ENCODE results near the gene KCNC3.

The KCNC3 gene

GRCh38 chr19:50327013-50327412 is 2.2 kb downstream of the KCNC3 start:
- no peak for DNase-seq

GRCh38 chr19:50326101-50326664 is 3.0 kb downstream of the KCNC3 start:
- no peak for DNase-seq

GRCh38 chr19:50325310-50326100 is 3.7 kb downstream of the KCNC3 start:
- peak; percentile 70 for DNase-seq

GRCh38 chr19:50324331-50324730 is 4.8 kb downstream of the KCNC3 start:
- DNase-seq: no peak

- DNase-seq: no peak
These were observed 5.4 kb downstream of the KCNC3 start for GRCh38 chr19:50323782-50324133.

- no peak for DNase-seq
These were observed 6.0 kb downstream of the KCNC3 start for GRCh38 chr19:50322931-50323781.

- no peak for DNase-seq
These were observed 6.9 kb downstream of the KCNC3 start for GRCh38 chr19:50322234-50322633.

- DNase-seq: no peak
These were observed 7.3 kb downstream of the KCNC3 start for GRCh38 chr19:50321831-50322230.

- no peak for DNase-seq
These were observed 8.6 kb downstream of the KCNC3 start for GRCh38 chr19:50320596-50320995.

GRCh38 chr19:50320051-50320450 is 9.1 kb downstream of the KCNC3 start:
- DNase-seq: no peak

- no peak for DNase-seq
These were observed 10.0 kb downstream of the KCNC3 start for GRCh38 chr19:50319156-50319555.

- DNase-seq: no peak
These were observed 10.7 kb downstream of the KCNC3 start for GRCh38 chr19:50318438-50318837.

GRCh38 chr19:50317115-50317514 is 12.1 kb downstream of the KCNC3 start:
- no peak for DNase-seq

GRCh38 chr19:50315773-50316448 is 13.3 kb downstream of the KCNC3 start:
- no peak for DNase-seq

- DNase-seq: no peak
These were observed 14.2 kb downstream of the KCNC3 start for GRCh38 chr19:50314724-50315708.

GRCh38 chr19:50313812-50314536 is 15.2 kb downstream of the KCNC3 start:
- DNase-seq: no peak

- DNase-seq: no peak
These were observed 16.0 kb downstream of the KCNC3 start for GRCh38 chr19:50312967-50313811.

- no peak for DNase-seq
These were observed 17.2 kb downstream of the KCNC3 start for GRCh38 chr19:50311723-50312635.
